Common myeloid progenitor, CD34-positive (primary cell): ENCODE measurements around the gene SMPD3.

Source experiments
- CTCF ChIA-PET: fragments of 350-600 bp; sonication (Branson Sonifier 250); formaldehyde crosslinking; loops from one replicate; lab custom pipeline; 2021; ENCODE audit warnings: antibody characterized with exemption; lab: Charles Lee
- POLR2A ChIA-PET: fragments of 350-600 bp; sonication (Branson Sonifier 250); formaldehyde crosslinking; loops from one replicate; lab custom pipeline; 2021; ENCODE audit warnings: antibody characterized with exemption; lab: Charles Lee
- DNase-seq, 3 donors: peaks; one replicate each; pipeline versions ENCODE4 v3.0.0 to v3.0.0-alpha.2; 2013
- H3K27ac ChIP-seq, 2 experiments: 1 replicate in 1 of 2; 2 replicates in 1 of 2; pipeline ENCODE4 v1.7.0; 2013; ENCODE audit warnings: inconsistent platforms in 2 of 2, low read length in 2 of 2, mild to moderate bottlenecking in 2 of 2, low read depth in 1 of 2, moderate library complexity in 1 of 2; ENCODE audit not compliant: severe bottlenecking in 2 of 2, insufficient read depth in 1 of 2, poor library complexity in 1 of 2
- H3K27me3 ChIP-seq, 5 experiments: replicated peaks in 2 of 5; 1 replicate in 3 of 5; 2 replicates in 2 of 5; pipeline versions ENCODE4 v1.6.1 to v1.7.0; 2013; ENCODE audit warnings: low read length in 4 of 5, mild to moderate bottlenecking in 2 of 5, moderate library complexity in 2 of 5, inconsistent platforms in 1 of 5; ENCODE audit not compliant: insufficient read depth in 5 of 5, control insufficient read depth in 4 of 5
- H3K36me3 ChIP-seq, 4 experiments: 1 replicate in 2 of 4; 2 replicates in 2 of 4; pipeline versions ENCODE4 v1.6.1 to v1.7.0; 2013; ENCODE audit warnings: low read length in 3 of 4, control low read depth in 1 of 4, mild to moderate bottlenecking in 1 of 4; ENCODE audit not compliant: control insufficient read depth in 4 of 4, insufficient read depth in 4 of 4
- H3K4me1 ChIP-seq, 4 experiments: 1 replicate in 3 of 4; 2 replicates in 1 of 4; pipeline versions ENCODE4 v1.6.1 to v1.7.1; 2013; ENCODE audit warnings: low read length in 3 of 4, mild to moderate bottlenecking in 3 of 4, control low read depth in 1 of 4, inconsistent platforms in 1 of 4, moderate library complexity in 1 of 4; ENCODE audit not compliant: control insufficient read depth in 4 of 4, insufficient read depth in 4 of 4; ENCODE audit errors: control extremely low read depth in 1 of 4
- H3K4me3 ChIP-seq, 7 experiments: 1 replicate in 4 of 7; 2 replicates in 3 of 7; pipeline versions ENCODE4 v1.5.1 to v1.7.0; 2013; ENCODE audit warnings: mild to moderate bottlenecking in 7 of 7, low read length in 6 of 7, moderate library complexity in 6 of 7, inconsistent platforms in 2 of 7, low read depth in 2 of 7, control low read depth in 1 of 7; ENCODE audit not compliant: insufficient read depth in 4 of 7, control insufficient read depth in 1 of 7; ENCODE audit errors: extremely low read depth in 1 of 7
- H3K9me3 ChIP-seq, 5 experiments: 1 replicate in 4 of 5; 2 replicates in 1 of 5; pipeline versions ENCODE4 v1.6.1 to v1.7.1; 2013; ENCODE audit warnings: low read length in 4 of 5, mild to moderate bottlenecking in 2 of 5, inconsistent platforms in 1 of 5, low read depth in 1 of 5, moderate library complexity in 1 of 5; ENCODE audit not compliant: control insufficient read depth in 4 of 5, insufficient read depth in 2 of 5; ENCODE audit errors: control extremely low read depth in 1 of 5
- WGBS: methylation state at CpG from one replicate; pipeline ENCODE4 v1.1.5; 2013; ENCODE audit not compliant: insufficient coverage; 5-methylcytosine and 5-hydroxymethylcytosine counted together

The SMPD3 gene

GRCh38 chr16:68402748-68403040 is 45.6 kb downstream of the SMPD3 start:
- Histone ChIP-seq H3K27me3 (no peaks in the 10 kb centered on the region), H3K9me3 (no peaks in the 10 kb centered on the region), H3K4me3 (no peak overlapping the region), H3K27ac (no peak overlapping the region), H3K4me1 (peaks cover 0 to 2% (median 0%) of the 10 kb centered on the region in 4 experiments), H3K36me3 (no peaks in the 10 kb centered on the region)
- 98% methylated on average over 3 of the region's 3 CpGs for WGBS
- DNase-seq, result no peak
- ChIA-PET POLR2A (no interaction called here), CTCF (no interaction called here)

- H3K9me3 ChIP-seq, result no peaks in the 10 kb centered on the region
- peaks cover 0 to 2% (median 0%) of the 10 kb centered on the region in 4 experiments for H3K4me1 ChIP-seq
- DNase-seq, result no peak
- H3K27me3 ChIP-seq, result no peaks in the 10 kb centered on the region
- WGBS, result 88% methylated on average over 8 of the region's 13 CpGs
- ChIA-PET POLR2A (interaction anchor here (2.0 kb wide), 1 partner anchor 32 kb away, joined by 5 read pairs; no protein-coding TSS in a partner anchor), CTCF (no interaction called here)
- no peak overlapping the region for H3K4me3 ChIP-seq
- no peak overlapping the region for H3K27ac ChIP-seq
- H3K36me3 ChIP-seq, result no peaks in the 10 kb centered on the region
These were observed 46.2 kb downstream of the SMPD3 start for GRCh38 chr16:68401871-68402747.

- 57% methylated on average over 4 of the region's 5 CpGs for WGBS
- Histone ChIP-seq H3K36me3 (no peaks in the 10 kb centered on the region), H3K27me3 (no peaks in the 10 kb centered on the region), H3K9me3 (no peaks in the 10 kb centered on the region), H3K4me3 (no peak overlapping the region), H3K27ac (no peak overlapping the region), H3K4me1 (peaks cover 0 to 2% (median 0%) of the 10 kb centered on the region in 4 experiments)
- DNase-seq, result no peak
- POLR2A ChIA-PET, result interaction anchor here (2.0 kb wide), 1 partner anchor 31 kb away, joined by 5 read pairs; no protein-coding TSS in a partner anchor
- CTCF ChIA-PET, result interaction anchor here (0.9 to 6.9 kb wide), 3 partner anchors 12 to 109 kb away, joined by 3 to 49 read pairs (median 6); no protein-coding TSS in a partner anchor
These were observed 47.3 kb downstream of the SMPD3 start for GRCh38 chr16:68400924-68401460.

- H3K27me3 ChIP-seq, result no peaks in the 10 kb centered on the region
- H3K4me1 ChIP-seq, result peaks cover 0 to 2% (median 0%) of the 10 kb centered on the region in 4 experiments
- CTCF ChIA-PET, result interaction anchor here (0.6 to 6.9 kb wide), 5 partner anchors 13 to 110 kb away, joined by 3 to 49 read pairs (median 3); no protein-coding TSS in a partner anchor
- DNase-seq, result no peak
- no peak overlapping the region for H3K4me3 ChIP-seq
- 61% methylated on average over 5 of the region's 5 CpGs for WGBS
- POLR2A ChIA-PET, result interaction anchor here (2.0 kb wide), 1 partner anchor 31 kb away, joined by 5 read pairs; no protein-coding TSS in a partner anchor
- no peaks in the 10 kb centered on the region for H3K36me3 ChIP-seq
- H3K27ac ChIP-seq, result no peak overlapping the region
- H3K9me3 ChIP-seq, result no peaks in the 10 kb centered on the region
These were observed 48.0 kb downstream of the SMPD3 start for GRCh38 chr16:68400083-68400923.

GRCh38 chr16:68399456-68399855 is 48.9 kb downstream of the SMPD3 start:
- no peaks in the 10 kb centered on the region for H3K9me3 ChIP-seq
- H3K4me1 ChIP-seq, result peaks cover 0 to 2% (median 0%) of the 10 kb centered on the region in 4 experiments
- no peaks in the 10 kb centered on the region for H3K27me3 ChIP-seq
- 95% methylated on average over 3 of the region's 3 CpGs for WGBS
- ChIA-PET POLR2A (no interaction called here), CTCF (interaction anchor here (1.0 to 6.9 kb wide), 4 partner anchors 11 to 111 kb away, joined by 3 to 49 read pairs (median 5); no protein-coding TSS in a partner anchor)
- DNase-seq, result no peak
- no peak overlapping the region for H3K27ac ChIP-seq
- no peak overlapping the region for H3K4me3 ChIP-seq
- H3K36me3 ChIP-seq, result no peaks in the 10 kb centered on the region

- Histone ChIP-seq H3K4me1 (peaks cover 0 to 2% (median 0%) of the 10 kb centered on the region in 4 experiments), H3K9me3 (no peaks in the 10 kb centered on the region), H3K27me3 (no peaks in the 10 kb centered on the region), H3K4me3 (no peak overlapping the region), H3K27ac (no peak overlapping the region), H3K36me3 (no peaks in the 10 kb centered on the region)
- ChIA-PET POLR2A (no interaction called here), CTCF (interaction anchor here (0.9 to 6.9 kb wide), 16 partner anchors 9 to 130 kb away, joined by 3 to 49 read pairs (median 4); no protein-coding TSS in a partner anchor)
- no peak for DNase-seq
- 100% methylated on average over 6 of the region's 6 CpGs for WGBS
These were observed 50.6 kb downstream of the SMPD3 start for GRCh38 chr16:68397710-68398201.
